C1 segment of cervical spinal cord (tissue), 14 donors: ENCODE results near the gene OLFML3.
"Not testable (repeated sequence)": the region's sequence is repeated elsewhere in the genome, so short reads cannot be mapped to it uniquely, and the experiment has no call there.

ENCODE experiments used
- DNase-seq, 14 donors: peaks; one replicate each; lab custom pipeline; 2025; lab: John Stamatoyannopoulos, UW

Gene OLFML3

DNA sequence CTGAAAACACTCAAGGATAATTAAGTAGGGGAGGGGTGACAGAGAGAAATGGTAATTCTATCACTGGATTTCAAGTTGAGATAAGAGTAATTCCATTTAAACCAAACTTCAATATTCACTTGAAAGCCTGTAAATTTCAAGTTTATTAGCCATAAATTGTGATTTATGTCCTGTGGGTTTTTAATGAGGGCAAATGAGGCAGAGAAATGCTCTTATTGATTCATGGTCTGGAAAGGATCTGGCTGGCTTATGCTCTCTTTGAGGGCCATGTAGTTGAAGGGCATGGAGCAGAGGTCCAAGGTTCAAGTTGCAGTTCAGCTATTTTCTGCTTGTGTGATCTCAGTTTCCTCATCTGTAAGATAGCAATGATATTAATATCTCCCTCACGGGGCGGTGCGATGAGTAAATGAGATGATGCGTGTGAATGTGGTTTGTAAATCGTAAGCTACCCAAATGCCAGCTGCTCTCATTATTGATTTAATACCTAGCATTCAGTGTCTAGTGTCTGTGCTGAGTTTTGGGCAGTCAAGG lies 12.3 kb downstream of the OLFML3 start:
- DNase-seq: no peak

DNA sequence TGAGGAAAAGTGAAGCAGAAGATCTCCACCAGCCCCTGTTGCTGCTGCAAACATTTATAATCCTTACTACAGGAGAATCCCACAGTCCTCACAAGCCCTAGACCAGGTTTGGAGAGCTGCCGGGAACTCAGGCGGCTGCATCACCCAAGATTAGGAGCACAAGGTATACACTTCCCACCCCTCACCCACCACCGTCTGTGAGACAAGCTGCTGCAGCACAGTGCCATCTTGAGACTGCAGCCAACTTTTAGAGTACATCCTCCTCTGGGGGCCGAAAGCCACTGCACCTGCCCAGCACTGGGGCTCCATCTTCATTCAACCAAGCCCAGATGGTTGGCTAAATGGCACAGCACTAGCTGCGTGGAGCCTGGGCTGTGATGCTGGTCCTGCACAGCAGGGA lies 13.8 kb downstream of the OLFML3 start:
- no peak for DNase-seq

DNA sequence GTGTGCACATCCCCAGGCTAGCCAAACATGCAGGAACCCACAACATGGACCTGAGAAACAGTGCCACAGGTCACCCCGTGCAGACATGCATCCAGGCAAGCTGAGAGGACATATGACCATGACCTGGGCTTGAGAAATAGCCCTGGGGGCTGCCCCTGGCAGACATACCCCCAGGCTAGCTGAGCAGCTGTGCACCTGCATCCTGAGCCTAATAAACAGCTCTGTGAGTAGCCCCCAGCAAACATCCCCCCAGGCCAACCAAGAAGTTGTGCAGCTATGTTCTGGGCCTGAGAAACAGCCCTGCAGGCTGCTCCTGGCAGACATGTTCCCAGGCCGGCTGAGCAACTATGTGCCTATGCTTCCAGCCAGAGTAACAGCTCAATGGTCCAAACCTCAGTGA lies 14.5 kb downstream of the OLFML3 start:
- DNase-seq: no peak

GRCh38 chr1:113995382-113995781 lies 16.1 kb downstream of the OLFML3 start:
- DNase-seq: no peak

DNA sequence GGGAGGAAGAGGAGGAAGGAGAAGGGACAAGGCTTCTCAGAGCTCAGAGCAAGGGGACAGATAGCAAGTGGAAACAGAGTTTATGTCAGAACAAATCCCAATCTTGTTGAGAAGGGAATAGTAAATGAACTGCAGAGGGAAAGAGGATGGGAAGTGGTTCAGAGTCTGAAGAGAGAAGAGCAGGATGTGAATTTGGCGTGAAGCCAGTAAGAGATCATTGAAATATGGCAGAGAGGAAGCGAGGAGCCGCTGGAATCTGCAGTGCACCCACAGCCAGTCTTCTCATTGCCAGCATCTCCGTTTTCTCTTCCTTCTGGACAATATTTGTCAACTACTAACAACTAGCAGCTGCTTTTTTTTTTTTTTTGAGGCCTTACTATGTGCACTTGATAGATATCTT lies 19.1 kb downstream of the OLFML3 start:
- DNase-seq: no peak

DNA sequence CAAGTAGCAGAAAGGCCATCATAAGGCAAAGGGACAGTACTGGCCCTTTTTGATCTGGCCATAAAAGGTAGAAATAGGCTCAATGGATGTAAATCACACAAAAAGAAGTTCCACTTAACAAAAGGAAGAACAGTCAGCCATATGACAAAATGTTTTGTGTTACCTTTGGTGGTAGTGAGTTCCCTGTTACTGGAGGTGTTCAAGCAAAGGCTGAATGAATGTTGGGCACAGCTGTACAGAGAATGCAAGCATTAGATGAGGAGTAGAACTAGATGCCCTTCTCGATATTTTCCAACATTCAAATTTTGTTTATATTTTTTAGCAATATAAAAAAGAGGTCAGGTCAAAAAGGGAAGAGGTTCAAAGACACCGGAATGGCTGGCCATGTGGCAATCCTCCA lies 20.0 kb downstream of the OLFML3 start:
- DNase-seq: no peak

DNA sequence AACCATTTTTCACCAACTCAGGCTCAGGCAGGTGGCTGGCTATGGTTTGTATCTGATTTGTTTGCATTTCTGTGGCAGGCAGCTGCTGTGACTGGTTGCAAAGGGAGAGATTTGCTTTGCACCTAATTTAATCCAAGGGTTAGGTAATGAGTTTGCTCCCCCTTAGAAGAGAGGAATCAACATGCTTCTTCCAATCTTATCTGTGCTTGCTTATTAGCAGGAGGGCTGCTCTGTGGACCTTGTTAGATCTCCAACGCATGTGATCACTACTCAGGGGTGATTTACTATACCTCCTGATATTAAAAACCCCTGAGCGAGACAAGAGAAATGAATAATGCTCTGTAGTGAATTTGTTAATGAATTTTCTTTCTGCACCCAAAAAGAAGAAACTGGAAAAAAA lies 20.5 kb downstream of the OLFML3 start:
- DNase-seq: no peak

DNA sequence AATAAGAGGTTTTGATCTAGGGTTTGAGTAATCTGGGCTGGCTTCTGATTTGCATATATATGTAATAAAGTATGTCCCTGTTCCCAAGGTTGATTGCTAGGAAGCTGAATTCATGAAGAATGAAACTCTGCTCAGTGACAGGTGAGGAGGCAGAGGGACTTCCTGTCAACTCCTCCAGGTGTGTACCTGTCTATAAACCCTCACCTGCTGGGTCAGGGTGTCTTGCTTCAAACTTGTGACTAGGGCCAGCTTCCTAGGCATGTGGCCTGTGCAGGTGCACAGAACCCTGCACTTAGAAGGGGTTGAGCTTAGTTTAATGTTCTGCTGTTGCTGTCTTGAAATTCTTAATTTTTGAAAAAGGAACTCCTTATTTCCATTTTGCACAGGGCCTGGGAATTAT lies 21.1 kb downstream of the OLFML3 start:
- DNase-seq: no peak

DNA sequence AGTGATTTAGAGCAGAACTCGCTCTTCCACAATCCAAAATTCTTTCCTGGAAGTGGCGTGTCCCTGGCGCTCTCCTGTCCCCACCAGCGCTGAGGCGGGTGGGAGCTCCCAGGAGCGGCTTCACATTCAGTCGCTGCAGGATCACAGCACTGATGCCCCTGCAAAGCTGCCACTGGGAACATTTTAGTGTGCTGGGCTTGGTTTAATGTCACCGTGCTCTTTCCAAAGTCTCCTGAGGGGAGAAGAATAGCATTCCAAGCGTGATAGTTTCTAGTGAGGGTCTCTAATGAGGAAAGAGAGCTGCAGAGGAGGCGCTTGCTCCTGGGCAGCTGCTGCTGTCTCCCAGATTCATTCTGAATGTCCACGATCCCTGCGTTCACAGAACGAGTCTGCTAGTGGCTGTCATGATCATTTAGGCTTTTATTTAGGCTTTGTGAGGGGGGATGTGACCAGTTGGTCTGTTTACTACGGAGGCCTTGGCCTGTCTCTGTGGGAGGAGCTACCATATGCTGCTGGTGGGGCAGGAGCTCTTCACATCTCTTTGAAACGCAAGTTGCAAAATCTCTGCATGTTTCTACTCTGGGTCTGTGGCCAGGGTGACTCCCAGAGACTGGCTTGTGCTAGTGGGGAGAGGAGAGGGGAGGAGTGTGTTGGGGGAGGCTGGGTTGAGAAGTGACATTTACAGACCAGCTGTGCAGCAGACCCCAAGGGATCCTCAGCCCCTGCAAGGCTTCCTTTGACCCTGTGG lies 23.4 kb downstream of the OLFML3 start:
- DNase-seq: no peak

DNA sequence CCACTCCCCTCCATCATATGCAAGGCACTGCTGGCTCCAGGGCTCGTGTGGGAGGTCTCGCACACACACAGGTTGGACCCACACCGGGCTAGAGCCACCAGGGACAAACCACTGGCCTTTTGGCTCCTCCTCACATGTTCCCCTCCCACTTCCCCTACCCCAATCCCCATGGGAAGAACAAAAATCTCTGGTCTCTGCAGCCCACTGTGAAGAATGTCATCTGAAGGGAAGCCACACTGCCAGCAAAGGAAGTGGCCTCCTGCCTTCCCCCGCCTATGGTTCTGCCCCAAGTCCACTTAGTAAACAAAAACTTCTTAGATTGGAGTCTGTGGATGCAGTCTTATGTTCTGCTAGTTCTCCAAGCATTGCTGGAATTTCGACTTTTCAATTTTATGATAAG lies 24.2 kb downstream of the OLFML3 start:
- no peak for DNase-seq

- not testable (repeated sequence) for DNase-seq
Observed at GRCh38 chr1:114006825-114007224, 27.6 kb downstream of the OLFML3 start.

- DNase-seq: no peak
Observed at GRCh38 chr1:114008480-114008941, 29.2 kb downstream of the OLFML3 start.

GRCh38 chr1:114008993-114009392 lies 29.7 kb downstream of the OLFML3 start:
- DNase-seq: no peak

DNA sequence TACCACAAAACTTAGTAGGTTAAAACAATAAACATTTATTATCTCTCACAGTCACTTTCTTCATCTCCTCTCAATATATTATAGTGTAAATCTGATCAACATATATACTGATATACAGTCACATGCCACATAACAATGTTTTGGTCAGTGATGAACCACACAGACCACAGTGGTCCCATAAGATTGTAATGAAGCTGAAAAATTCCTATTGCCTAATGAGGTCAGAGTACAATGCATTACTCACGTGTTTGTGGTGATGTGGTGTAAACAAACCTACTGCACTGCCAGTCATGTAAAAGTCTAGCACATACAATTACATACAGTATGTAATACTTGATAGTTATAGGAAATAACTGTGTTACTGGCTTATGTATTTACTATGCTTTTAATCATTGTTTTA lies 30.1 kb downstream of the OLFML3 start:
- no peak for DNase-seq

DNA sequence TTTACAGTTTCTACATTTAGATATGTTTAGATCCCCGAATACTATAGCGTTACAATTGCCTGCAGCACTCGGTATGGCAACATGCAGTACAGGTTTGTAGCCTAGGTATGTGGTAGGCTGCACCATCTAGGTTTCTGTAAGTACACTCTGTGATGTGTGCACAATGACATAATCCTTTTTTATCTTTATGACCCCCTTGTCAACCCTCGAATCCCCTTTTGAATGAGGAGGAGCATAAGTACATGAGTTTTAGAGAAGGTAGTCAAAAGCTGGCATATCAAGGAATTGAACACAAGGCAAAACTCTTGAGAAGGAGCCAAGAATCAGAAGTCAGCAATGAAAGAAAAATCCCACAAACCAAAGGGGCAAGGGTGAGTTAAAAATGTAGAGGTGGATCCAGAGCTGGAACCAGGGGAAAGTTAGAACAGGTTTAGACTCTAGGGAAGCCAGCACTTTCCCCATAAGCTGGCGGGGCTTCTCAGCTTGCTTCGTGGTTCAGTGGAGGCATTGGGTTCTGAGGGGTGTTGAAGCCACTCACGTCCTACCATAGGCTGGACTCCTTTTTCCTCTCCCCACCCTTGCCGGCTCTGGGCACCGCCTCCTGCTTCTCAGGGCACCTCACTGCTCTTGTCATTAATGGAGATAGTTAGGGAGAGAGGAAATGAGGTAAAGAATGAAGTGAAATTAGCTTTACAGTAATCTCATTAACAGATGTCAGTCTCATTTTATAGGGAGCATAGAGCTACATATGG lies 31.3 kb downstream of the OLFML3 start:
- no peak for DNase-seq

GRCh38 chr1:114011796-114012195 lies 32.5 kb downstream of the OLFML3 start:
- no peak for DNase-seq

- no peak for DNase-seq
Observed at GRCh38 chr1:114015075-114015474, 35.8 kb downstream of the OLFML3 start.

DNA sequence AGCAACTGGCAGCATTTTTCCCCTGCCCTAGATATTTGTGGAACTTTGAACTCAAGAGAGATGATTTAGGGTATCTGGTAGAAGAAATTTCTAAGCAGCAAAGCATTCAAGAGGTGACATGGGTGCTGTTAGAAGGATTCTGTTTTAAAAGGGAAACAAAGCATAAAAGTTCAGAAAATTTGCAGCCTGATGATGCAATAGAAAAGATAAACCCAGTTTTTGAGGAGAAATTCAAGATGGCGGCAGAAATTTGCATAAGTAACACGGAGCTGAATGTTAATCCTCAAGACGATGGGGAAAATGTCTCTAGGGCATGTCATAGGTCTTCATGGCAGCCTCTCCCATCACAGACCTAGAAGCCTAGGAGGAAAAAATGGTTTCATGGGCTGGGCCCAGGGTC lies 40.5 kb downstream of the OLFML3 start:
- DNase-seq: not testable (repeated sequence)

DNA sequence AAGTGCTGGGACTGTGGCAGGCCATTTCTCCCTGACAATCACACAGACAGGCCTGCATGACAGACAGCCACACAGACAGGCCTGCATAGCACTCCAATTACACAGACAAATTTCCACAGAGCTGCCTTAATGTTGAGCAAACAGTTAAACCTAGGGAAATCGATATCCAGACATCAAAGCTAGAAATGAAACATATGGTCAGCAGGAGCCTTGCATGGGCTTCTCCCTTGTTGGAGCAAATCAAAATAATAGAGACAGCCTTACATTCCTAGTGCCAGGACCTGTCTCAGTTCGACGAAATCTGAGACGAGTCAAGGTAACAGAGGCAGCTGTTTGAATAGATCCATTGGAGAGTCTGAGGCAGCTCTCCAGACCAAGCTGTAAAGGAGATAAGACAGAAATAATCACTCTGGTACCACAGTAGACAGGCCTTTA lies 42.4 kb downstream of the OLFML3 start:
- no peak for DNase-seq

DNA sequence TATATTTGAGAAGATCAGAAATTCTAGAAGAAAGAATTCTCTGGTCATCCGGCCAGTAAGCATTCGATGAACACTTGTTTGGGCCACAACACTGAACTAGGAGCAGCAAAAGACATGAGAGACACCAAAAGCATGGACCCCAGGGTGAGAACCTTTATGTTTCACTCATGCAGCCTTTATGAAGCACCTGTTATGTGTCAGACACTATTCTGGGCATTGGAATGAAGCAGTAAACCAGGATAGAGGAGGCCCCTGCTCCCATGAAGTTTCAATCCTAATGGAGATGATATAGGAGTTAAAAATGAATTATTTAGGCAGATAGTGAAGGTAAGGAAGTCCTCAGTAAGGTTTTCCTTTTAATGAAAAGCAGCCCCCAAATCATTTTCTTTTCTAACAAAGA lies 43.6 kb downstream of the OLFML3 start:
- no peak for DNase-seq

DNA sequence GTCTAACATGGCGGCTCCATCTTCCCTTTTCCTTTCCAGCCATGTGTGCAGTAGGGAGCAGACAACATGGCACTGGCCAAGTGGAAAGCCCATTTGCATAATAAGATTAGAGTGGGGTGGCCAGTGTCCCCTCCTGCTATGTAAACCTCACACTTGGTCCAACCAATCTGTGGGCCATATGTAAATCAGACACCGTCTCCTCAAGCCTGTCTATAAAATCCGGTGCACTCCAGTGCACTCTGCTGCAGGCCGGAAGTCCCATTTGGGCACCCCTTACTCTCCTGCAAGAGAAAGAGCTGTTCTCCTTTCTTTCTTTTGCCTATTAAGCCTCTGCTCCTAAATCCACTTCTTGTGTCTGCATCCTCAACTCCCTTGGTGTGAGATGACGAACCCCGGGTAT lies 44.1 kb downstream of the OLFML3 start:
- no peak for DNase-seq

DNA sequence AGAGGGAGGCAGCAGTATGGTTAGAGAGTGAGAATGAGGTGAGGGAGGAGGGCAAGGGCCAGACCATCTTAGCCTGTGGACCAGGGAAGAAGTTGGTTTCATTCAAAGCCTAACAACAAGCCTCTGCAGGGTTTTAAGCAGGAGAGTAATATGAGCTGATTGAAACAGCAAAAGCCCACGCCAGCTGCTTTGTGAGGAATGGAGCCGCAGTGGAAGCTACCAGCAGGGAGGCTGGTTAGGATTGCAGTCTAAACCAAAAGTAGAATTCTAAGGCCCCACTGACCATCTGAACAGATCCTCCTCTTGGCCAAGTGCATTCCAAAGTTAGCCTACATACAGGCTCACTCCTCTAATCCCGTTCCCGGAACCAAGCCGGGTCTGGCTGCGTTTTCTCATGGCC lies 44.8 kb downstream of the OLFML3 start:
- DNase-seq: no peak
